ENCODE results near the gene SLC27A1.

- TF ChIP-seq CTCF (IDR thresholded peaks at IDR 0.05), result no peak
- TF ChIP-seq POLR2A (IDR thresholded peaks at IDR 0.05), result no peak
These were observed 19.9 kb upstream of the SLC27A1 start for GRCh38 chr19:17450264-17451075.
